ENCODE results near the gene FOXJ1. TPM values are rescaled to one million over a fixed set of nuclear protein-coding genes. Genes with fewer than 3 reads are reported as not detected.

FOXJ1 gene
- total and polyA plus RNA-seq, 3 donors from 2014 or later = 22.9 to 30.5 (median 29.4) TPM

- intact Hi-C loops (cut with DNase I; ENCODE audit: low total_unique reads) = no loop called here
- TF ChIP-seq CTCF (IDR thresholded peaks at IDR 0.05) (no peak), POLR2A (IDR thresholded peaks at IDR 0.05) (no peak)
- DNase-seq = no peak
- no peaks in the 10 kb centered on the region for H3K4me1 ChIP-seq
- WGBS, 2 donors = 94 to 96% methylated on average over 12 to 25 of the region's 25 CpGs
- H3K36me3 ChIP-seq (ENCODE audit: low read depth, missing control alignments) = no peaks in the 10 kb centered on the region
- no peaks in the 10 kb centered on the region for H3K27me3 ChIP-seq
- H3K27ac ChIP-seq = no peak overlapping the region
- no peak overlapping the region for H3K4me3 ChIP-seq
- no peaks in the 10 kb centered on the region for H3K9me3 ChIP-seq
Observed at GRCh38 chr17:76088868-76089576, 52.0 kb downstream of the FOXJ1 start.

- H3K4me3 ChIP-seq = no peak overlapping the region
- TF ChIP-seq POLR2A (IDR thresholded peaks at IDR 0.05) = no peak
- no peak for TF ChIP-seq CTCF (IDR thresholded peaks at IDR 0.05)
- 93 to 97% methylated on average over 15 to 25 of the region's 25 CpGs for WGBS, 2 donors
- intact Hi-C loops (cut with DNase I; ENCODE audit: low total_unique reads) = no loop called here
- no peaks in the 10 kb centered on the region for H3K27me3 ChIP-seq
- H3K4me1 ChIP-seq = no peaks in the 10 kb centered on the region
- no peaks in the 10 kb centered on the region for H3K36me3 ChIP-seq (ENCODE audit: low read depth, missing control alignments)
- H3K9me3 ChIP-seq = no peaks in the 10 kb centered on the region
- DNase-seq = no peak
- no peak overlapping the region for H3K27ac ChIP-seq
Observed at GRCh38 chr17:76088041-76088867, 52.8 kb downstream of the FOXJ1 start.

- TF ChIP-seq POLR2A (IDR thresholded peaks at IDR 0.05) (no peak), CTCF (IDR thresholded peaks at IDR 0.05) (no peak)
- DNase-seq = no peak
- H3K9me3 ChIP-seq = no peaks in the 10 kb centered on the region
- no peak overlapping the region for H3K4me3 ChIP-seq
- intact Hi-C loops (cut with DNase I; ENCODE audit: low total_unique reads) = no loop called here
- H3K27me3 ChIP-seq = no peaks in the 10 kb centered on the region
- H3K4me1 ChIP-seq = no peaks in the 10 kb centered on the region
- no peaks in the 10 kb centered on the region for H3K36me3 ChIP-seq (ENCODE audit: low read depth, missing control alignments)
- no peak overlapping the region for H3K27ac ChIP-seq
- 87 to 92% methylated on average over 4 to 11 of the region's 11 CpGs for WGBS, 2 donors
Observed at GRCh38 chr17:76087531-76087930, 53.5 kb downstream of the FOXJ1 start.

GRCh38 chr17:76086384-76086783 is 54.7 kb downstream of the FOXJ1 start:
- intact Hi-C loops (cut with DNase I; ENCODE audit: low total_unique reads) = no loop called here
- 92 to 95% methylated on average over 9 of the region's 9 CpGs for WGBS, 2 donors

More at GRCh38 chr17:76086384-76086783, 54.7 kb downstream of the FOXJ1 start:
- no peak for DNase-seq
- Histone ChIP-seq H3K27me3 (no peaks in the 10 kb centered on the region), H3K27ac (no peak overlapping the region), H3K4me1 (no peaks in the 10 kb centered on the region), H3K9me3 (no peaks in the 10 kb centered on the region), H3K36me3 (ENCODE audit: low read depth, missing control alignments) (no peaks in the 10 kb centered on the region), H3K4me3 (no peak overlapping the region)
- TF ChIP-seq POLR2A (IDR thresholded peaks at IDR 0.05) (no peak), CTCF (IDR thresholded peaks at IDR 0.05) (no peak)

Small RNAs within 50 kb of the gene (microRNA-seq; reads per million reads assigned to microRNA genes)
- 7.0 to 7.6 reads per million in 2 donors for gene MIR6868 (ENCODE audit: borderline number of aligned reads in 2 of 2, borderline replicate concordance in 1 of 2)

Small RNAs within 50 kb of the gene (small RNA-seq; reads per million reads assigned to genes)
- gene MIR6868 = 0 reads per million in 2 donors

Other genes with a start within 250 kb of the FOXJ1 start
- gene TRIM65, start 244.3 kb downstream of the FOXJ1 start, total RNA-seq = 10 to 100 TPM; 23.4 to 25.5 TPM
- gene TRIM65, start 244.3 kb downstream of the FOXJ1 start, polyA plus RNA-seq (ENCODE audit: insufficient read depth, low read depth, low replicate concordance) = 8.6 TPM
- gene MRPL38, start 236.4 kb downstream of the FOXJ1 start, total RNA-seq = 10 to 100 TPM; 88.2 to 88.7 TPM
- gene MRPL38, start 236.4 kb downstream of the FOXJ1 start, polyA plus RNA-seq (ENCODE audit: insufficient read depth, low read depth, low replicate concordance) = 101 TPM
- 100 to 1,000 TPM in 1 of 2 donors, 10 to 100 TPM in 1; 81.1 to 119 TPM for gene FBF1, start 200.2 kb downstream of the FOXJ1 start, total RNA-seq
- gene FBF1, start 200.2 kb downstream of the FOXJ1 start, polyA plus RNA-seq (ENCODE audit: insufficient read depth, low read depth, low replicate concordance) = 85.4 TPM
- gene ACOX1, start 162.1 kb downstream of the FOXJ1 start, total RNA-seq = 10 to 100 TPM; 64.1 to 77.7 TPM
- 24.1 TPM for gene ACOX1, start 162.1 kb downstream of the FOXJ1 start, polyA plus RNA-seq (ENCODE audit: insufficient read depth, low read depth, low replicate concordance)
- 10 to 100 TPM; 15.4 to 17.8 TPM for gene TEN1, start 162.0 kb downstream of the FOXJ1 start, total RNA-seq
- gene TEN1, start 162.0 kb downstream of the FOXJ1 start, polyA plus RNA-seq (ENCODE audit: insufficient read depth, low read depth, low replicate concordance) = 19.5 TPM
- 10 to 100 TPM; 16.9 to 17.1 TPM for gene CDK3, start 140.4 kb downstream of the FOXJ1 start, total RNA-seq
- 15.0 TPM for gene CDK3, start 140.4 kb downstream of the FOXJ1 start, polyA plus RNA-seq (ENCODE audit: insufficient read depth, low read depth, low replicate concordance)
- gene EVPL, start 113.9 kb downstream of the FOXJ1 start, total RNA-seq = 1 to 10 TPM; 2.7 to 3.5 TPM
- gene EVPL, start 113.9 kb downstream of the FOXJ1 start, polyA plus RNA-seq (ENCODE audit: insufficient read depth, low read depth, low replicate concordance) = 1.2 TPM
- 10 to 100 TPM; 49.2 to 53.4 TPM for gene SRP68, start 68.7 kb downstream of the FOXJ1 start, total RNA-seq
- 79.6 TPM for gene SRP68, start 68.7 kb downstream of the FOXJ1 start, polyA plus RNA-seq (ENCODE audit: insufficient read depth, low read depth, low replicate concordance)
- gene GALR2, start 66.5 kb downstream of the FOXJ1 start, total RNA-seq = 1 to 10 TPM in 1 of 2 donors, under 1 TPM in 1; 0.31 to 1.6 TPM
- 0.47 TPM for gene GALR2, start 66.5 kb downstream of the FOXJ1 start, polyA plus RNA-seq (ENCODE audit: insufficient read depth, low read depth, low replicate concordance)
- gene ZACN, start 62.1 kb downstream of the FOXJ1 start, total RNA-seq = under 1 TPM in 1 of 2 donors, not detected in 1; 0.31 TPM
- gene ZACN, start 62.1 kb downstream of the FOXJ1 start, polyA plus RNA-seq (ENCODE audit: insufficient read depth, low read depth, low replicate concordance) = 0.13 TPM
- gene EXOC7, start 37.5 kb downstream of the FOXJ1 start, total RNA-seq = 100 to 1,000 TPM; 138 TPM
- 99.1 TPM for gene EXOC7, start 37.5 kb downstream of the FOXJ1 start, polyA plus RNA-seq (ENCODE audit: insufficient read depth, low read depth, low replicate concordance)
- 100 to 1,000 TPM; 101 to 108 TPM for gene RNF157, start 99.2 kb upstream of the FOXJ1 start, total RNA-seq
- gene RNF157, start 99.2 kb upstream of the FOXJ1 start, polyA plus RNA-seq (ENCODE audit: insufficient read depth, low read depth, low replicate concordance) = 98.8 TPM
- 10 to 100 TPM; 13.6 to 16.7 TPM for gene UBALD2, start 124.1 kb upstream of the FOXJ1 start, total RNA-seq
- gene UBALD2, start 124.1 kb upstream of the FOXJ1 start, polyA plus RNA-seq (ENCODE audit: insufficient read depth, low read depth, low replicate concordance) = 48.7 TPM
- gene QRICH2, start 167.0 kb upstream of the FOXJ1 start, total RNA-seq = 10 to 100 TPM; 27.0 to 39.0 TPM
- gene QRICH2, start 167.0 kb upstream of the FOXJ1 start, polyA plus RNA-seq (ENCODE audit: insufficient read depth, low read depth, low replicate concordance) = 43.4 TPM
- gene PRPSAP1, start 212.7 kb upstream of the FOXJ1 start, total RNA-seq = 100 to 1,000 TPM; 132 to 152 TPM
- 184 TPM for gene PRPSAP1, start 212.7 kb upstream of the FOXJ1 start, polyA plus RNA-seq (ENCODE audit: insufficient read depth, low read depth, low replicate concordance)
- gene SPHK1, start 243.4 kb upstream of the FOXJ1 start, total RNA-seq = 10 to 100 TPM; 14.7 to 17.7 TPM
- gene SPHK1, start 243.4 kb upstream of the FOXJ1 start, polyA plus RNA-seq (ENCODE audit: insufficient read depth, low read depth, low replicate concordance) = 8.0 TPM

Measured in testis (tissue), 3 donors.